Measurements from ENCODE around the gene HSD17B3.
"Not testable (repeated sequence)": the region's sequence is repeated elsewhere in the genome, so short reads cannot be mapped to it uniquely, and the experiment has no call there.

DNA sequence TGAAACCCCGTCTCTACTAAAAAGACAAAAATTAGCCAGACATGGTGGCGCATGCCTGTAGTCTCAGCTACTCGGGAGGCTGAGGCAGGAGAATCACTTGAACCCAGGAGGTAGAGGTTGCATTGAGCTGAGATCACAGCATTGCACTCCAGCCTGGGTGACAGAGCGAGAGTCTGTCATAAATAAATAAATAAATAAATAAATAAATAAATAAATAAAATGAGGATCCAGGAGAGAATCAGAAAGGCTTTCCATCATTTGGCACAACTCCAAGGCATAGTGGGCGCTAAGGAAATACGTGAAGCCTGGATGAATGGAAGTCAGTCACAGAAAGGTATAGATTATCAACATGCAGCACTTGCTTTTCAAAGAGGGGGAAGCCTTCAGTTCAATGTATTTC, 65.6 kb downstream of the HSD17B3 start:
- TF ChIP-seq, protein P1, sequence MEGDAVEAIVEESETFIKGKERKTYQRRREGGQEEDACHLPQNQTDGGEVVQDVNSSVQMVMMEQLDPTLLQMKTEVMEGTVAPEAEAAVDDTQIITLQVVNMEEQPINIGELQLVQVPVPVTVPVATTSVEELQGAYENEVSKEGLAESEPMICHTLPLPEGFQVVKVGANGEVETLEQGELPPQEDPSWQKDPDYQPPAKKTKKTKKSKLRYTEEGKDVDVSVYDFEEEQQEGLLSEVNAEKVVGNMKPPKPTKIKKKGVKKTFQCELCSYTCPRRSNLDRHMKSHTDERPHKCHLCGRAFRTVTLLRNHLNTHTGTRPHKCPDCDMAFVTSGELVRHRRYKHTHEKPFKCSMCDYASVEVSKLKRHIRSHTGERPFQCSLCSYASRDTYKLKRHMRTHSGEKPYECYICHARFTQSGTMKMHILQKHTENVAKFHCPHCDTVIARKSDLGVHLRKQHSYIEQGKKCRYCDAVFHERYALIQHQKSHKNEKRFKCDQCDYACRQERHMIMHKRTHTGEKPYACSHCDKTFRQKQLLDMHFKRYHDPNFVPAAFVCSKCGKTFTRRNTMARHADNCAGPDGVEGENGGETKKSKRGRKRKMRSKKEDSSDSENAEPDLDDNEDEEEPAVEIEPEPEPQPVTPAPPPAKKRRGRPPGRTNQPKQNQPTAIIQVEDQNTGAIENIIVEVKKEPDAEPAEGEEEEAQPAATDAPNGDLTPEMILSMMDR (IDR thresholded peaks at IDR 0.05): not testable (repeated sequence)
- TF ChIP-seq POLR2A (IDR thresholded peaks at IDR 0.05): not testable (repeated sequence)

Measured in Peyer's patch (tissue), 4 donors.